Measurements from ENCODE around the gene ATP6V1G3.

The ATP6V1G3 gene

DNA sequence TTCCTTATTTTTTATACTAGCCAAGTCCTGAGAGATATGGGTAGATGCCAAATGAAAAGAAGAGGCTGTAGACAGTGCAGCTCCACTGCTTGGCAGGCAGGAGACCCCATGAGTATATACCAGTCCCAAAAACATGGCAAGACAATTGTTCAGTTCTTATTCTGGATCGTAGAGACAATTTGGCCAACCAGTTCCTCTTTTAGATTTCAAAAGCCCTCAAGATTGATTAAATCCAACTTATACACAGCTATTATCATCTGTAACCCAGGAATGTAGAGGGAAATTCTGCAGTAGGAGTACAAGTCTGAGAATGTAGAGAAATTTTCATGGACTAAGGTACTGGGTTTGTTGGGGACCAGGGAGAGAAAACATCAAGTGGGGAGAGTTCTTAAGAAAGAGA lies 50.3 kb downstream of the ATP6V1G3 start:
- Histone ChIP-seq H3K36me3 (ENCODE audit: insufficient read depth) (no peaks in the 10 kb centered on the region), H3K27me3 (ENCODE audit: insufficient read depth, low read depth) (no peaks in the 10 kb centered on the region), H3K9ac (no peak overlapping the region), H3K4me1 (ENCODE audit: low read depth, poor library complexity, severe bottlenecking) (no peaks in the 10 kb centered on the region), H3K4me2 (no peak overlapping the region), H2AFZ (ENCODE audit: low read depth) (no peak overlapping the region), H3K4me3 (IDR thresholded peaks at IDR 0.05; ENCODE audit: insufficient read depth, low read depth, low read length) (no peak overlapping the region), H3K79me2 (ENCODE audit: insufficient read depth, low read depth) (no peaks in the 10 kb centered on the region), H3K27ac (no peak overlapping the region), H4K20me1 (ENCODE audit: insufficient read depth) (no peaks in the 10 kb centered on the region)
- TF ChIP-seq, protein P1, sequence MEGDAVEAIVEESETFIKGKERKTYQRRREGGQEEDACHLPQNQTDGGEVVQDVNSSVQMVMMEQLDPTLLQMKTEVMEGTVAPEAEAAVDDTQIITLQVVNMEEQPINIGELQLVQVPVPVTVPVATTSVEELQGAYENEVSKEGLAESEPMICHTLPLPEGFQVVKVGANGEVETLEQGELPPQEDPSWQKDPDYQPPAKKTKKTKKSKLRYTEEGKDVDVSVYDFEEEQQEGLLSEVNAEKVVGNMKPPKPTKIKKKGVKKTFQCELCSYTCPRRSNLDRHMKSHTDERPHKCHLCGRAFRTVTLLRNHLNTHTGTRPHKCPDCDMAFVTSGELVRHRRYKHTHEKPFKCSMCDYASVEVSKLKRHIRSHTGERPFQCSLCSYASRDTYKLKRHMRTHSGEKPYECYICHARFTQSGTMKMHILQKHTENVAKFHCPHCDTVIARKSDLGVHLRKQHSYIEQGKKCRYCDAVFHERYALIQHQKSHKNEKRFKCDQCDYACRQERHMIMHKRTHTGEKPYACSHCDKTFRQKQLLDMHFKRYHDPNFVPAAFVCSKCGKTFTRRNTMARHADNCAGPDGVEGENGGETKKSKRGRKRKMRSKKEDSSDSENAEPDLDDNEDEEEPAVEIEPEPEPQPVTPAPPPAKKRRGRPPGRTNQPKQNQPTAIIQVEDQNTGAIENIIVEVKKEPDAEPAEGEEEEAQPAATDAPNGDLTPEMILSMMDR (conservative IDR thresholded peaks at IDR 0.05; ENCODE audit: low read depth, low read length) = no peak

DNA sequence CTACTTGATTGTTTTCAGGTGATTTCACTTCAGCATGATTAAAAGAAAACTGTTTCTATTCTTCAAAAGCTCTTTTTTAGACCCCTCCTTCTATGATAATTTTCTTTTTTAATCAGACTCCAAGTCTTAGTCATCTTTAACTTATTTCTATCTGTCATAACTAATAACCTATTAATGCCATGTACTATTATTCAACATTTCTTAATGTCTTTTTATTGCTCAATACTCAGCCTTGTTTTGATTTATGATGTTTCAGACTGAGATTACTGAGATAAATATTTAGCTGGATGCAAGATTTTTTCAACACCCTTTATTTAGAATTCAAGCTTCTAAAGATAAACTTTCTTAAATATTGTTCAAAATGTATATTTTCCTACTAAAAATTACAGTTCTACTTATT lies 53.6 kb downstream of the ATP6V1G3 start:
- H3K79me2 ChIP-seq (ENCODE audit: insufficient read depth, low read depth) = no peaks in the 10 kb centered on the region
- H3K27me3 ChIP-seq (ENCODE audit: insufficient read depth, low read depth) = no peaks in the 10 kb centered on the region
- no peak overlapping the region for H3K4me3 ChIP-seq (IDR thresholded peaks at IDR 0.05; ENCODE audit: insufficient read depth, low read depth, low read length)
- no peak overlapping the region for H2AFZ ChIP-seq (ENCODE audit: low read depth)
- no peaks in the 10 kb centered on the region for H4K20me1 ChIP-seq (ENCODE audit: insufficient read depth)
- TF ChIP-seq, protein P1 (conservative IDR thresholded peaks at IDR 0.05; ENCODE audit: low read depth, low read length) = no peak
- H3K27ac ChIP-seq = no peak overlapping the region
- H3K36me3 ChIP-seq (ENCODE audit: insufficient read depth) = no peaks in the 10 kb centered on the region
- H3K4me1 ChIP-seq (ENCODE audit: low read depth, poor library complexity, severe bottlenecking) = no peaks in the 10 kb centered on the region
- no peak overlapping the region for H3K4me2 ChIP-seq
- H3K9ac ChIP-seq = no peak overlapping the region

DNA sequence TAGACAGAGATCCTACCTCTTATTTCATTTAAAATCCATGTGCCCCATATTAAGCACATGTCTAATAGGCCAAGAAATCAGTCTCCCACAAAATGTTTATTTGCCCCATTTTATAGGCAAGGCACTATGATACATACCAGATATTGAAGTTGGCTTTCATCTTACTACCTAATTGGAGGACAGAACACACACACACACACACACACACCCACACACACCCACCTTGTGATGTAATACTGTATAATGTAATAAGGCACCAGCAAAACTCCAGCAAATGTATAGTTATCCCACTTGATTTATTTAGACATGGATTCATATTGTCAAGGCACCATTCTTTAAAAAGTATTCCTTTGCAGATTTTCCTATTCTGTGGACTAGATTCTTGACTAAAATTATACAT lies 56.8 kb downstream of the ATP6V1G3 start:
- no peaks in the 10 kb centered on the region for H3K79me2 ChIP-seq (ENCODE audit: insufficient read depth, low read depth)
- H3K4me3 ChIP-seq (IDR thresholded peaks at IDR 0.05; ENCODE audit: insufficient read depth, low read depth, low read length) = no peak overlapping the region
- H4K20me1 ChIP-seq (ENCODE audit: insufficient read depth) = no peaks in the 10 kb centered on the region
- no peak overlapping the region for H2AFZ ChIP-seq (ENCODE audit: low read depth)
- no peak overlapping the region for H3K27ac ChIP-seq
- H3K9ac ChIP-seq = no peak overlapping the region
- no peaks in the 10 kb centered on the region for H3K36me3 ChIP-seq (ENCODE audit: insufficient read depth)
- no peaks in the 10 kb centered on the region for H3K4me1 ChIP-seq (ENCODE audit: low read depth, poor library complexity, severe bottlenecking)
- no peak overlapping the region for H3K4me2 ChIP-seq
- no peaks in the 10 kb centered on the region for H3K27me3 ChIP-seq (ENCODE audit: insufficient read depth, low read depth)
- TF ChIP-seq, protein P1 (conservative IDR thresholded peaks at IDR 0.05; ENCODE audit: low read depth, low read length) = no peak

DNA sequence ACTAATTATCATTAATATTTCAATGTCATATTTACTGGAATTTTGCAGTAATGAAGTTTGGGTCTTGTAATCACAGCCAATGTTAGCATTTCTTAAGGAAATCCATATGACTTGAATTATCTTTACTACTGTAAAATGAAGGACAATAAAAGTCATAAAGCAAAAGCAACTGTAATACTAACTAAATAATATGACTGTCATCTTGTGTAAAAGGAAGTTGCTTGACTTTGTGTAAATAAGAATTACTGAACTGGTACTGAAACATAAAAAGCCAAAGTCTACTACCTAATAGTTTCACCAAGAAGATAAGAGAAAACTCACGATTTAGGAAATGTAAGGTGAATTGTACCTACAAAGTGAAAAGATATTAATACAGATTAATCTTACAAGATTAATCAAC lies 57.5 kb downstream of the ATP6V1G3 start:
- TF ChIP-seq, protein P1 (conservative IDR thresholded peaks at IDR 0.05; ENCODE audit: low read depth, low read length) = no peak
- H3K4me3 ChIP-seq (IDR thresholded peaks at IDR 0.05; ENCODE audit: insufficient read depth, low read depth, low read length) = no peak overlapping the region
- H3K27ac ChIP-seq = no peak overlapping the region
- H3K9ac ChIP-seq = no peak overlapping the region
- no peak overlapping the region for H3K4me2 ChIP-seq
- no peak overlapping the region for H2AFZ ChIP-seq (ENCODE audit: low read depth)
- no peaks in the 10 kb centered on the region for H3K4me1 ChIP-seq (ENCODE audit: low read depth, poor library complexity, severe bottlenecking)
- H3K36me3 ChIP-seq (ENCODE audit: insufficient read depth) = no peaks in the 10 kb centered on the region
- no peaks in the 10 kb centered on the region for H4K20me1 ChIP-seq (ENCODE audit: insufficient read depth)
- H3K27me3 ChIP-seq (ENCODE audit: insufficient read depth, low read depth) = no peaks in the 10 kb centered on the region
- H3K79me2 ChIP-seq (ENCODE audit: insufficient read depth, low read depth) = no peaks in the 10 kb centered on the region

All from KMS-11 (cell line).